Measurements from ENCODE around the gene SFT2D1.
"Not testable (repeated sequence)": the region's sequence is repeated elsewhere in the genome, so short reads cannot be mapped to it uniquely, and the experiment has no call there.

Gene SFT2D1

GRCh38 chr6:166365221-166365620 is 22.9 kb upstream of the SFT2D1 start:
- POLR2A ChIA-PET: no interaction called here
- CTCF ChIA-PET: interaction anchor here (1.2 to 1.7 kb wide), 2 partner anchors 11 to 16 kb away, joined by 4 to 5 read pairs; no protein-coding TSS in a partner anchor
- DNase-seq (ENCODE audit: extremely low spot score): no peak
- no peak for TF ChIP-seq CTCF (IDR thresholded peaks at IDR 0.05; ENCODE audit: control extremely low read depth, extremely low read depth, low read depth, missing control alignments)

- POLR2A ChIA-PET: no interaction called here
- no peak for TF ChIP-seq CTCF (IDR thresholded peaks at IDR 0.05; ENCODE audit: control extremely low read depth, extremely low read depth, low read depth, missing control alignments)
- no peak for DNase-seq (ENCODE audit: extremely low spot score)
- CTCF ChIA-PET: interaction anchor here (1.2 to 1.7 kb wide), 4 partner anchors 10 to 90 kb away, joined by 3 to 5 read pairs (median 4); no protein-coding TSS in a partner anchor
These were observed 22.1 kb upstream of the SFT2D1 start for GRCh38 chr6:166364456-166364855.

GRCh38 chr6:166362427-166362826 is 20.1 kb upstream of the SFT2D1 start:
- DNase-seq (ENCODE audit: extremely low spot score); POLR2A ChIA-PET: not testable (repeated sequence)
- CTCF ChIA-PET: interaction anchor here (0.9 kb wide), 1 partner anchor 49 kb away, joined by 3 read pairs; no protein-coding TSS in a partner anchor

- DNase-seq (ENCODE audit: extremely low spot score): no peak
- TF ChIP-seq CTCF (IDR thresholded peaks at IDR 0.05; ENCODE audit: control extremely low read depth, extremely low read depth, low read depth, missing control alignments): no peak
- CTCF ChIA-PET: interaction anchor here (0.9 to 1.4 kb wide), 2 partner anchors 19 to 40 kb away, joined by 4 to 6 read pairs; no protein-coding TSS in a partner anchor
- POLR2A ChIA-PET: no interaction called here
These were observed 18.7 kb upstream of the SFT2D1 start for GRCh38 chr6:166361077-166361429.

GRCh38 chr6:166360243-166361076 is 18.1 kb upstream of the SFT2D1 start:
- no peak for TF ChIP-seq CTCF (IDR thresholded peaks at IDR 0.05; ENCODE audit: control extremely low read depth, extremely low read depth, low read depth, missing control alignments)
- POLR2A ChIA-PET: no interaction called here
- no peak for DNase-seq (ENCODE audit: extremely low spot score)
- CTCF ChIA-PET: interaction anchor here (0.7 to 1.4 kb wide), 3 partner anchors 18 to 40 kb away, joined by 3 to 6 read pairs (median 4); no protein-coding TSS in a partner anchor

- CTCF ChIA-PET: interaction anchor here (2.7 kb wide), 1 partner anchor 25 kb away, joined by 14 read pairs; no protein-coding TSS in a partner anchor
- DNase-seq (ENCODE audit: extremely low spot score): no peak
These were observed 13.2 kb upstream of the SFT2D1 start for GRCh38 chr6:166355552-166355951.

More at GRCh38 chr6:166355552-166355951, 13.2 kb upstream of the SFT2D1 start:
- TF ChIP-seq CTCF (IDR thresholded peaks at IDR 0.05; ENCODE audit: control extremely low read depth, extremely low read depth, low read depth, missing control alignments): no peak
- POLR2A ChIA-PET: no interaction called here

Data from GM10248 (cell line).